ENCODE measurements around the gene SLC38A10. TPM values are rescaled to one million over a fixed set of nuclear protein-coding genes. Genes with fewer than 3 reads are reported as not detected.

SLC38A10 gene
- total RNA-seq, 4 donors from 2014 or later, result 24.5 to 56.5 (median 28.8) TPM

- Histone ChIP-seq H3K4me3 (no peak overlapping the region), H3K27ac (no peak overlapping the region), H3K27me3 (no peaks in the 10 kb centered on the region), H3K36me3 (peaks cover 0 to 40% of the 10 kb centered on the region in 2 donors), H3K9me3 (no peaks in the 10 kb centered on the region), H3K4me1 (peaks cover 15 to 18% of the 10 kb centered on the region in 2 donors)
- intact Hi-C loops (cut with DNase I; ENCODE audit: low total_unique reads) (no loop called here), in situ Hi-C loops (cut with MboI; ENCODE audit: low sequenced_read_pairs in 4 of 4) (loop anchor here in 1 of 4 donors (25.0 kb wide), 1 partner anchor 98 kb away; no protein-coding TSS in a partner anchor)
- DNase-seq (no peak), ATAC-seq (no peak)
- TF ChIP-seq CTCF (IDR thresholded peaks at IDR 0.05 in 4 of 5, conservative IDR thresholded peaks at IDR 0.05 in 1 of 5), result no peak
- no peak for TF ChIP-seq POLR2A (IDR thresholded peaks at IDR 0.05)
Measured at GRCh38 chr17:81234940-81235821, 59.9 kb downstream of the SLC38A10 start.

GRCh38 chr17:81234506-81234855, 60.6 kb downstream of the SLC38A10 start:
- Histone ChIP-seq H3K9me3 (no peaks in the 10 kb centered on the region), H3K27ac (no peak overlapping the region), H3K36me3 (peaks cover 0 to 47% of the 10 kb centered on the region in 2 donors), H3K4me3 (no peak overlapping the region), H3K27me3 (no peaks in the 10 kb centered on the region), H3K4me1 (peaks cover 10 to 12% of the 10 kb centered on the region in 2 donors)
- TF ChIP-seq POLR2A (IDR thresholded peaks at IDR 0.05) (no peak), CTCF (IDR thresholded peaks at IDR 0.05 in 4 of 5, conservative IDR thresholded peaks at IDR 0.05 in 1 of 5) (no peak)
- ATAC-seq (no peak), DNase-seq (no peak)
- in situ Hi-C loops (cut with MboI; ENCODE audit: low sequenced_read_pairs in 4 of 4) (loop anchor here in 1 of 4 donors (25.0 kb wide), 1 partner anchor 97 kb away; no protein-coding TSS in a partner anchor), intact Hi-C loops (cut with DNase I; ENCODE audit: low total_unique reads) (no loop called here)

- H3K27me3 ChIP-seq, result no peaks in the 10 kb centered on the region
- ATAC-seq, result no peak
- in situ Hi-C loops (cut with MboI; ENCODE audit: low sequenced_read_pairs in 4 of 4) (loop anchor here in 1 of 4 donors (25.0 kb wide), 1 partner anchor 97 kb away; no protein-coding TSS in a partner anchor), intact Hi-C loops (cut with DNase I; ENCODE audit: low total_unique reads) (no loop called here)
- no peak for DNase-seq
- peaks cover 10 to 12% of the 10 kb centered on the region in 2 donors for H3K4me1 ChIP-seq
- H3K4me3 ChIP-seq, result no peak overlapping the region
- H3K9me3 ChIP-seq, result no peaks in the 10 kb centered on the region
- no peak overlapping the region for H3K27ac ChIP-seq
- no peak for TF ChIP-seq CTCF (IDR thresholded peaks at IDR 0.05 in 4 of 5, conservative IDR thresholded peaks at IDR 0.05 in 1 of 5)
- no peak for TF ChIP-seq POLR2A (IDR thresholded peaks at IDR 0.05)
- peaks cover 0 to 51% of the 10 kb centered on the region in 2 donors for H3K36me3 ChIP-seq
Measured at GRCh38 chr17:81233811-81234505, 61.1 kb downstream of the SLC38A10 start.

- H3K9me3 ChIP-seq, result no peaks in the 10 kb centered on the region
- H3K36me3 ChIP-seq, result peaks cover 0 to 51% of the 10 kb centered on the region in 2 donors
- intact Hi-C loops (cut with DNase I; ENCODE audit: low total_unique reads) (no loop called here), in situ Hi-C loops (cut with MboI; ENCODE audit: low sequenced_read_pairs in 4 of 4) (loop anchor here in 1 of 4 donors (25.0 kb wide), 1 partner anchor 96 kb away; no protein-coding TSS in a partner anchor)
- peaks cover 10 to 11% of the 10 kb centered on the region in 2 donors for H3K4me1 ChIP-seq
- ATAC-seq (no peak), DNase-seq (no peak)
- H3K27ac ChIP-seq, result no peak overlapping the region
- no peak for TF ChIP-seq CTCF (IDR thresholded peaks at IDR 0.05 in 4 of 5, conservative IDR thresholded peaks at IDR 0.05 in 1 of 5)
- TF ChIP-seq POLR2A (IDR thresholded peaks at IDR 0.05), result no peak
- H3K4me3 ChIP-seq, result no peak overlapping the region
- H3K27me3 ChIP-seq, result no peaks in the 10 kb centered on the region
Measured at GRCh38 chr17:81233316-81233715, 61.8 kb downstream of the SLC38A10 start.
